ENCODE results near the gene AGRN.

The AGRN gene

GRCh38 chr1:1023700-1024099 lies 3.8 kb downstream of the AGRN start:
- ChIA-PET CTCF (interaction anchor here (0.8 to 4.4 kb wide), 6 partner anchors 8 to 119 kb away, joined by 3 to 20 read pairs (median 6); partner anchors contain the start of gene HES4), POLR2A (interaction anchor here (1.5 kb wide), 1 partner anchor 57 kb away, joined by 4 read pairs; the partner anchor contains the start of gene PLEKHN1)
- TF ChIP-seq CTCF (IDR thresholded peaks at IDR 0.05; ENCODE audit: insufficient read depth, low read length, missing control alignments) = no peak
- no peak overlapping the region for H3K4me3 ChIP-seq (ENCODE audit: low read depth, low read length)
- no peak for DNase-seq (ENCODE audit: low read depth, low spot score)

GRCh38 chr1:1024149-1024770 lies 4.3 kb downstream of the AGRN start:
- no peak for TF ChIP-seq CTCF (IDR thresholded peaks at IDR 0.05; ENCODE audit: insufficient read depth, low read length, missing control alignments)
- H3K4me3 ChIP-seq (ENCODE audit: low read depth, low read length) = no peak overlapping the region
- DNase-seq (ENCODE audit: low read depth, low spot score) = no peak
- POLR2A ChIA-PET = interaction anchor here (1.5 kb wide), 1 partner anchor 58 kb away, joined by 4 read pairs; the partner anchor contains the start of gene PLEKHN1
- CTCF ChIA-PET = interaction anchor here (1.0 to 4.4 kb wide), 7 partner anchors 7 to 119 kb away, joined by 3 to 20 read pairs (median 4); partner anchors contain the start of gene HES4

- CTCF ChIA-PET = interaction anchor here (0.9 to 4.4 kb wide), 7 partner anchors 9 to 120 kb away, joined by 3 to 20 read pairs (median 4); partner anchors contain the start of gene HES4
- no peak for DNase-seq (ENCODE audit: low read depth, low spot score)
- POLR2A ChIA-PET = interaction anchor here (0.6 to 1.5 kb wide), 2 partner anchors 14 to 58 kb away, joined by 3 to 4 read pairs; partner anchors contain the start of gene PLEKHN1
Observed at GRCh38 chr1:1024771-1025699, 5.1 kb downstream of the AGRN start.

GRCh38 chr1:1025730-1026129 lies 5.8 kb downstream of the AGRN start:
- no peak for DNase-seq (ENCODE audit: low read depth, low spot score)
- no peak overlapping the region for H3K4me3 ChIP-seq (ENCODE audit: low read depth, low read length)
- ChIA-PET CTCF (interaction anchor here (0.8 to 4.4 kb wide), 4 partner anchors 15 to 41 kb away, joined by 3 to 20 read pairs (median 4); partner anchors contain the start of gene HES4), POLR2A (interaction anchor here (0.6 kb wide), 1 partner anchor 13 kb away, joined by 3 read pairs; no protein-coding TSS in a partner anchor)
- no peak for TF ChIP-seq CTCF (IDR thresholded peaks at IDR 0.05; ENCODE audit: insufficient read depth, low read length, missing control alignments)

More at GRCh38 chr1:1024771-1025699, 5.1 kb downstream of the AGRN start:
- H3K4me3 ChIP-seq (ENCODE audit: low read depth, low read length) = no peak overlapping the region
- TF ChIP-seq CTCF (IDR thresholded peaks at IDR 0.05; ENCODE audit: insufficient read depth, low read length, missing control alignments) = no peak

- ChIA-PET CTCF (no interaction called here), POLR2A (no interaction called here)
- TF ChIP-seq CTCF (IDR thresholded peaks at IDR 0.05; ENCODE audit: insufficient read depth, low read length, missing control alignments) = no peak
- H3K4me3 ChIP-seq (ENCODE audit: low read depth, low read length) = no peak overlapping the region
- no peak for DNase-seq (ENCODE audit: low read depth, low spot score)
Observed at GRCh38 chr1:1026599-1027413, 6.9 kb downstream of the AGRN start.
